Inferior parietal cortex (tissue), 1 donor: Measurements from ENCODE around the gene SCML2.
A peak's percentile ranks its signal among the peaks of the same experiment; 100 is the strongest.
"Not testable (repeated sequence)": the region's sequence is repeated elsewhere in the genome, so short reads cannot be mapped to it uniquely, and the experiment has no call there.

ENCODE experiments used
- DNase-seq: peaks from one replicate; pipeline ENCODE4 v3.0.0-alpha.2; 2016; ENCODE audit errors: extremely low spot score

SCML2 gene

DNA sequence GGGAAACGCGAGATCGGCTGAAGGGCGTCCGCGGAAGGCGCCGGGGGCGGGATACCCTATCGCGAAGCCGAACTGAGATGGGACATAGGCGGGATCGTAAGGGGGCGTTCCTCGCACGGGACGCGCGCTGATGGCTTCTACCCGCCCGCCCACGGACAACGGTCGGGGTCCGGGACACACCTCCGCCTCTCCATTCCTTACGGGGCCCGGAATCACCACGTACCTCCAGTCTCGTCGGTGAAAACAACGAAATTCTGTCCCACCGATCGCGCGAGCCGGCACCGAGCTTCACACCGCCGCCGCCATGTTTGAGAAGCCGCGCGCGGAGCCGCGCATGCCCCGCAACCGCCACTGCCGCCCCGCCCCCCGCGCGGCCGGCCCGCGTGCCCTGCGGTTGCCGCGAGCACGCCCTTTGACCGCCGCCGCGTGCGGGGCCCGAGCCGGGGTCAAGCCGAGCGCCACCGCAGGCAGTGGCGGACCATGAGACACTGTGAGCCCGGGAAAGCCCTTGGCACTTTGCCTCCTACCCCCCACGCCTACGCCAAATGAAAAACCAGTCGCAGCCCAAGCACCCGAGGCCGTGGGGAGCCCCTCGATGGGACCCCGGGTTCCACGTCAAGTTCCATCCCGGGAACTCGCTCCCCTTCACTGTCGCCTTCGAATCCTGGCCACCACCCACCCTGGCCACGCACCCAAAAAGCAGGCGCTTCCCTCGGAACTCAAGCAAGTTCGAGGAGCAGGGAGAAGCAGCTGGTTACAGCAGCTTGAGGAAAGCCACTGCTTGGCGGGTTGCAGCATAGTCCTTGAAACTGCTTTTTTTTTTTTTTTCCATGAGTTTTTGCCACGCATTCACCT, at the start of gene SCML2:
TSS of gene SCML2 (minus strand) at position 320 of the 855 bp plus-strand sequence. CDS start 20,617 bp downstream, outside the sequence.
- no peak for DNase-seq

GRCh38 chrX:18401848-18402213, 47.3 kb upstream of the SCML2 start:
- DNase-seq = no peak

- no peak for DNase-seq
These were observed 40.0 kb upstream of the SCML2 start for GRCh38 chrX:18394477-18394876.

GRCh38 chrX:18390941-18391538, 36.6 kb upstream of the SCML2 start:
- peak; percentile 63 for DNase-seq

DNA sequence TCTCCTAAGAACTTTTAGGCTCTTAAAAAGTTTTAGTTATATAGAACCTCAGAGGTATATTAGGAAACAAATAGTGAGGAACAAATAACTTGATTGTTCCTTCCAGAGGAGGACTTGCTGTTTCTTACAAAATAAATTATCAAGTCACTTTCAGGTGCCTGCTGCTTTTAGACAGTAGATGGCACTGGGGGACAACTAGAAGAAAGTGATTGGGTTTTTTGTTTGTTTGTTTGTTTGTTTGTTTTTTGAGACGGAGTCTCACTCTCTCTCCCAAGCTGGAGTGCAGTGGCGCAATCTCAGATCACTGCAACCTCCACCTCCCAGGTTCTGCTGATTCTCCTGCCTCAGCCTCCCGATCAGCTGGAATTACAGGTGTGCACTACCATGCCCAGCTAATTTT, 35.5 kb upstream of the SCML2 start:
- DNase-seq = no peak

DNA sequence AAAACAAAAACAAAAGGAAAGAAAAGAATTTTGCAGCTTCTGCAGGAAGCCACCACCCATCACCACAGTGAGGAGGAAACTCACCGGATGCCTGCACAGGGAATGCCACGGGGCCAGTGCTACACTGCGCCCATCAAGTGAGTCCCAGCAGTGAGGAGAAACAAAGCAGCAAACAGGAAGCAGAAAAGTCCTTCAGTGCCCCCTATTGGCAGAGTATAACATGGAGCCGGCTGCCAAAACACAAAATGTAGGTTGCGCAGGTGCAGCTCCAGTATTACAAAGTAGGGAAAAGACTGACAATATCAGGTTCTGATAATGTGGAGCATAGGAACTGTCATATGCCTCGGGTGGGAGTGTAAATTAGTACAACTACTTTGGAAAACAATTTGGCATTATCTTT, 23.3 kb upstream of the SCML2 start:
- no peak for DNase-seq

GRCh38 chrX:18375131-18375805, 20.8 kb upstream of the SCML2 start:
- not testable (repeated sequence) for DNase-seq

DNA sequence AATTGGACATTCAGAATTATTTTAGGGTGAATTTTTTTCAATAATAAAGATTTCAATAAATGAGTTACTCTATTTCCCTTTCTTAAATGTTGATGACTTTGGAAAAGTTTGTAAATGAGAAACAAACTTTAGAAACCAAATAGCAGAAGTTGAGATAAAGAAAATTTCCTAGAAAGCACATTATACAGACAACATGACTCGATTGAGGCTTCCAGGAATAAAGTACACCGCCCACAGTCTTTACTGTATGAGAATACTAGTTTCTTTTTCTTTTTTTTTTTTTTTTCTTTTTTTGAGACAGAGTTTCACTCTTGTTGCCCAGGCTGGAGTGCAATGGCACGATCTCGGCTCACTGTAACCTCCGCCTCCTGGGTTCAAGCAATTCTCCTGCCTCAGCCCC, 14.6 kb upstream of the SCML2 start:
- DNase-seq = not testable (repeated sequence)

DNA sequence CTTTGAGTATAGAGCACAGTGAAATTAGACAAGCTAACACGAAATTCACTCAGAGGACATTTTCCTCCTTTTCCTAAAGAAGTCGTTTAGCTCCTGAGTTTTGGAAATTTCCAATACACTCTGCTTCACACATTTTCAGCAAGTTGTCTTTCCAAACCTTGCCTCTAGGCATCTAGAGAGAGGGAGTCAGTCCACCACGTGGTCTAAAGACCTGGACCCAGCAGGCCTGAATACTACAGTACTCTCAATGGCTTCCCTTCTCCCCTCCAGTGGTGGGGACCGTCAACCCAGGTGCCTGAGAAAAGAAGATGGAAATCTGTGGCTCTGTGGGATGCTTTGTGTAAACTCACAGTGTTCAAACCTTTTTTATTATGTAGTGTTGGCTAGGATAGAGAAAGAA, 13.9 kb upstream of the SCML2 start:
- DNase-seq = no peak

- no peak for DNase-seq
These were observed 6.4 kb upstream of the SCML2 start for GRCh38 chrX:18360867-18361266.

DNA sequence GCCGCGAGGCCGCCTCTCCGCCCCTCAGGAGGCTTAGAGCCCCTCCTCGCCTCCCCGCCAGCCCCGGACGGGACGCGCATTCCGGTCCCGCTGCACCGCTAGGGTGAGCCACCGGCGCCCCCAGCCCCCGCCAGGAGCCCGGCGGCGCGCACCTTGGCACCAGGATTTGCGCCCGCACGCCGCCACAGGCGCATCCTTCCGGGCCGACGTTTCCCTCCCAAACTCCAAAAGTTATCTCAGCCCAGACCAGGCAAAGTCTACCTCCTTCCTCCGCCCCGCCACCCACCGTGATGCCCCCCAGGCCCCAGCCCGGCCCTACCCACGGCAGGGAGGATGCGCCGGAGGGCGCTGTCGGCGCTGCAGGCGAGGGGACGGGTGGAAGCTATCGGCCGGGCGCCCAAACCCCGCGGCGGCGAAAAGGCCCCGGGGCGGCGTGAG, 538 bp downstream of the SCML2 start:
- no peak for DNase-seq

- DNase-seq = no peak
These were observed 2.7 kb downstream of the SCML2 start for GRCh38 chrX:18351784-18352183.

DNA sequence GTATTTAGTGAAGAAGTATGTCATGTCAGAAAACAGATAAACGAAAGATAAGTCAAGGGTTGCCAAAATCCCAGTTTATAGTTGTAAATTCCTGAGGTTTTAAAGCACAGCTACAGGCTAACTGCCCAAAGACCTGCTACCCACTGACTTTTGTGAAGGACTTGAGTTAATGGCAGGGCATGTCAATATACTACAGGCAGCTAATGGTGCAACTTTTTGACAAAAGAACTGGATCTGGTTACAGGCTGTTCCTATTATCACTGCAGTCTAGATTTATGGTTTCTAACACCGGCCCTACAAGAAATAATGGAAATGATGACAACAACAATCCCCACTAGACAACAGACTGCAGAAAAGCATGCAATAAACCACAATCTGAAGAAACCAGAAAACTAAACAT, 6.4 kb downstream of the SCML2 start:
- DNase-seq = no peak

DNA sequence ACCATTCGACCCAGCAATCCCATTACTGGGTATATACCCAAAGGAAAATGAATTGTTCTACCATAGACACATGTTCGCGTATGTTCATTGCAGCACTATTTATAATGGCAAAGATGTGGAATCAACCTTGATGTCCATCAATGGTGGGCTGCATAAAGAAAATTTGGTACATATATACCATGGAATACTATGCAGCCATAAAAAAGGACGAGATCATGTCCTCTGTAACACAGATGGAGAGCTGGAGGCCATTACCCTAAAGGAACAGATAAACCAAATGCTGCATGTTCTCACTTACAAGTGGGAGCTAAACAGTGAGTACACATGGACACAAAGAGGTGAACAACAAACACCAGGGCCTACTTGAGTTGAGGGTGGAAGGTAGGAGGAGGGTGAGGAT, 45.1 kb downstream of the SCML2 start:
- DNase-seq = no peak

DNA sequence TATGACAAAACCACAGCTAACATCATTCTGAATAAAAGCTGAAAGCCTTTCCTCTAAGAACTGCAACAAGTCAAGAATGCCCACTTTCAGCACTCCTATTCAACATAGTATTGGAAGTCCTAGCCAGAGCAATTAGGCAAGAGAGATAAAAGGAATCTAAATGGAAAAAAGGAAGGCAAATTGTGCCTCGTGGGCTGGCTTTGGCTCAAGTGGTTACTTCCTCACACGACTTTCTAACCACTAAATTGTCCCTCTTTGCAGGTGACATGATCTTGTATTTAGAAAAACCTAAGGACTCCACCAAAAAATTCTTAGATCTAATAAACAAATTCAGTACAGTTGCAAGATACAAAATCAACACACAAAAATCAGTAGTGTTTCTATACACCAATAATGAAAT, 57.2 kb downstream of the SCML2 start:
- no peak for DNase-seq

DNA sequence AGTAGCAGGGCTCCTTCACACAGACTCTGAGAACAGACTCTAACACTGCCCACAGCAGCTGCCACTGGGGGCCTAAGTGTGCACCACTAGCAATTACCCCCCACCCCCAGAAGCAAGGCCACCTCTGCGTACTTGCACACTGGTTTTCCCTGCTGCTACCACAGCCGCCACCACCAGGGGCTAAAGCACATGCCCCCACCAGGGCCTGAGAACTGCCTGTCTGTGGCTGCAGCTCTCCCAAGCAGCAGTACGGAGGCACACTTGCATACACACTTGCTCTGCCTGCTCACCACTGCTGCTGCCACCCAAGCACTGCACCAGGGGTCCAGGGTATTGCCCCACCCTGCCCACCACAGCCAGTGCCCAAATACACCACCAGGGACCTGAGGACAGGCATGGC, 59.6 kb downstream of the SCML2 start:
- no peak for DNase-seq

DNA sequence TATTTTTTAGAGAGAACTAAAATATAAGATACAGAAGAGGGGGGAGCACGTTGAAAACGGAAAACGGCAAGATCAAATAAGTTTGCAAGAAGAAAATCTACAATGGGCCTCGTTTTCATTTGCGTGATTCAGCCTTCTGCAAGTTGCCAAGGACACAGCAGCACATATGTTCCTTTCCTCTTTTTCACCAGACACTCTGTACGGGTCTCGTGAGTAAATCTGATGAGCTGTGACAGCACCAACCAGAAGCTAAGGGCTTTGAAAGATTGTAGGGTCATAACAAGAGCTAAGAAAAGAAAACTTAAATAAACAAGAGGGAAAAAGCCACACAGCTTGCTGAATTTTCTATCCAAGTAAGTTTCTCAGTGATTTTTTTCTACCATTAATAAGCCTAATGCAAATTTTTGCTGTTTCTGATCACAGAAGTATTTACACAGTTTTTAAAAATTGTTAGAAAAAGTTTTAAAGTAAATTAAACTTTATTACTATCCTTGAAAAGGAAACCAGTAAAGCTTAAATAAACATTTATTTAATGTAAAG, 63.4 kb downstream of the SCML2 start:
- no peak for DNase-seq

DNA sequence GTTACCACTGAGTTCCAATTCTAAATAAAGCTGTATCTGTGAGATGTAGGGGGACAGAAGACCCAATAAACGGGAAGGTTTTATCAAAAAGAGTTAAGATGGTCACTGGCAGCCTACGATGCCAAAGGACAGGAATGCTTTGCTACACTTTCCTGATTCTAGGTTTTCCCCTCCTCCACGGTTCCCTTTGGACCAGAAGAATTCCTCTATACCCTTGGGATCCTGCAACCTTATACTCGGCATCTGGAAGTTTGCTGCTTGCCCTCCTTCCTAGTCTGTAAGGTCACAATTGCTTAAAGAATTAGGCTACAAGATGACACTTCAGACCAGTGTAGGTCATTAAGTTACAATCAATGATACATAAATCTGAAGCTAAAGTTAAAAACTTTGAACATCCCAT, 64.3 kb downstream of the SCML2 start:
- no peak for DNase-seq

- DNase-seq = no peak
These were observed 65.8 kb downstream of the SCML2 start for GRCh38 chrX:18288716-18289115.

DNA sequence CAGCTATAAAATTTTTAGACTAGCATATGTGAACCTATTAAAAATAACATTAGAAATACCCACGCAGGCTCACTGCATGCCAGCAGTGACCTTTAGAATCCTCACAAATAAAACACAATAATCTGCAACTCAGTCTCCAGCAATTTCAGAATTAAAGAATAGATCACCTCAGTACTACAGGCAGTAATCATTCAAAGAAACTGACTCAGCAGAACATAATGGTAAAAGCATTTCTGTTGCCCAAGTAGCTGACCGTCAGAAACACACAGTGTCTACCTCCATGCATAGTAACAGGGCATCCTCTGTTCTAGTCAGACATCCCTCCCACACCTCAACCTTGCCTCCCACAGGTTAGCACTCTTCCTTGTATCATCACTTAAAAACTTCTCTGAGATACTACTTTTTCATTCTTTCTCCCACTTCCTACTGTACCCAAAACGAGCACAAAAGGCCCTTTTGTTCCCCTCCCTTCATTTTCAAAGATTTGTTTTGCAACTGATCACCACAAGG, 68.1 kb downstream of the SCML2 start:
- DNase-seq = no peak

- no peak for DNase-seq
These were observed 76.0 kb downstream of the SCML2 start for GRCh38 chrX:18278449-18278848.

- no peak for DNase-seq
These were observed 82.3 kb downstream of the SCML2 start for GRCh38 chrX:18272222-18272621.
